Activated T-cell treated with anti-CD3 and anti-CD28 coated beads, Interleukin-2, amount 50 U/mL, for 48 hours (primary cell): ENCODE data around the gene TMEM131.
"Not testable (repeated sequence)": the region's sequence is repeated elsewhere in the genome, so short reads cannot be mapped to it uniquely, and the experiment has no call there.

Source experiments
- DNase-seq, 2 experiments: peaks; one replicate each; pipeline ENCODE4 v3.0.0-alpha.2; 2020

The TMEM131 gene

GRCh38 chr2:97995734-97996624 is at the start of gene TMEM131:
TSS of gene TMEM131 (minus strand) at chr2:97995948. CDS start at chr2:97995662, 286 bp downstream.
- peak; percentile 97 to 98 for DNase-seq

GRCh38 chr2:98044730-98045129 is 49.0 kb upstream of the TMEM131 start:
- DNase-seq = not testable (repeated sequence)

- DNase-seq = no peak
These were observed 47.4 kb upstream of the TMEM131 start for GRCh38 chr2:98043101-98043500.

- DNase-seq = no peak
These were observed 44.7 kb upstream of the TMEM131 start for GRCh38 chr2:98040331-98040939.

GRCh38 chr2:98039085-98039756 is 43.5 kb upstream of the TMEM131 start:
- DNase-seq = no peak

GRCh38 chr2:98037666-98038336 is 42.1 kb upstream of the TMEM131 start:
- no peak for DNase-seq

- no peak for DNase-seq
These were observed 41.5 kb upstream of the TMEM131 start for GRCh38 chr2:98037206-98037605.

GRCh38 chr2:98036349-98037000 is 40.7 kb upstream of the TMEM131 start:
- no peak for DNase-seq

GRCh38 chr2:98034745-98035144 is 39.0 kb upstream of the TMEM131 start:
- DNase-seq = no peak

- no peak for DNase-seq
These were observed 36.3 kb upstream of the TMEM131 start for GRCh38 chr2:98032086-98032485.

GRCh38 chr2:98029718-98030222 is 34.0 kb upstream of the TMEM131 start:
- DNase-seq = no peak

- no peak for DNase-seq
These were observed 33.4 kb upstream of the TMEM131 start for GRCh38 chr2:98028931-98029717.

GRCh38 chr2:98028101-98028561 is 32.4 kb upstream of the TMEM131 start:
- no peak for DNase-seq

- no peak for DNase-seq
These were observed 31.8 kb upstream of the TMEM131 start for GRCh38 chr2:98027538-98027937.

- DNase-seq = no peak
These were observed 31.3 kb upstream of the TMEM131 start for GRCh38 chr2:98026927-98027522.

GRCh38 chr2:98026292-98026691 is 30.5 kb upstream of the TMEM131 start:
- no peak for DNase-seq

- no peak for DNase-seq
These were observed 29.8 kb upstream of the TMEM131 start for GRCh38 chr2:98025481-98026037.

- DNase-seq = not testable (repeated sequence)
These were observed 26.3 kb upstream of the TMEM131 start for GRCh38 chr2:98022067-98022466.

- DNase-seq = no peak
These were observed 25.4 kb upstream of the TMEM131 start for GRCh38 chr2:98020992-98021713.

GRCh38 chr2:98020516-98020915 is 24.8 kb upstream of the TMEM131 start:
- no peak for DNase-seq
